Measurements from ENCODE around the gene SNX25. TPM values are rescaled to one million over a fixed set of nuclear protein-coding genes. Genes with fewer than 3 reads are reported as not detected.

SNX25 gene
- total and polyA plus RNA-seq, 2 experiments from 2014 or later = 6.9 to 25.0 TPM

- Histone ChIP-seq H3K4me2 (no peak overlapping the region), H3K9me2 (ENCODE audit: insufficient read depth) (no peaks in the 10 kb centered on the region), H3K36me3 (ENCODE audit: insufficient read depth) (no peaks in the 10 kb centered on the region), H3K4me1 (ENCODE audit: insufficient read depth) (peaks cover 15% of the 10 kb centered on the region; the same call in 1 of the 2 replicates), H3K27me3 (ENCODE audit: insufficient read depth) (no peaks in the 10 kb centered on the region), H3K4me3 (no peak overlapping the region), H2AFZ (no peak overlapping the region), H3K27ac (ENCODE audit: low read depth) (no peak overlapping the region), H4K20me1 (replicated peaks; ENCODE audit: insufficient read depth) (no peaks in the 10 kb centered on the region), H3K79me2 (replicated peaks; ENCODE audit: insufficient read depth) (no peaks in the 10 kb centered on the region), H3F3A (replicated peaks; ENCODE audit: low read depth) (no peaks in the 10 kb centered on the region)
- H3K4me3 Mint-ChIP-seq = no peak overlapping the region
- H3K27ac Mint-ChIP-seq = no peak overlapping the region
- H3K9me3 Mint-ChIP-seq = peaks cover 19% of the 10 kb centered on the region
- TF ChIP-seq EZH2phosphoT487 (IDR thresholded peaks at IDR 0.05; ENCODE audit: unreplicated experiment) (no peak), ZNF114 (CRISPR knock-in tag; IDR thresholded peaks at IDR 0.05) (no peak), CREB1 (CRISPR knock-in tag; IDR thresholded peaks at IDR 0.05; ENCODE audit: low read depth) (no peak), CTCF (conservative IDR thresholded peaks at IDR 0.05; ENCODE audit: low read depth in 2 of 2) (no peak), POLR2AphosphoS5 (IDR thresholded peaks at IDR 0.05; ENCODE audit: low read depth) (no peak), REST (IDR thresholded peaks at IDR 0.05; ENCODE audit: unreplicated experiment) (no peak), ZNF331 (CRISPR knock-in tag; IDR thresholded peaks at IDR 0.05; ENCODE audit: low read depth) (no peak), ETS1 (IDR thresholded peaks at IDR 0.05) (no peak), ZNF462 (CRISPR knock-in tag; IDR thresholded peaks at IDR 0.05) (no peak), NANOG (IDR thresholded peaks at IDR 0.05; ENCODE audit: borderline replicate concordance) (no peak), EZH2 (IDR thresholded peaks at IDR 0.05; ENCODE audit: low read depth, unreplicated experiment) (no peak), JUNB (IDR thresholded peaks at IDR 0.05; ENCODE audit: unreplicated experiment) (no peak), STAT1 (IDR thresholded peaks at IDR 0.05; ENCODE audit: unreplicated experiment) (no peak)
- H3K36me3 Mint-ChIP-seq (ENCODE audit: low read depth) = peaks cover 29% of the 10 kb centered on the region
- H3K27me3 Mint-ChIP-seq (ENCODE audit: insufficient read depth, low read depth, poor library complexity) = no peaks in the 10 kb centered on the region
- H3K4me1 Mint-ChIP-seq = peaks cover 18% of the 10 kb centered on the region
- ATAC-seq = no peak
- no peak for DNase-seq (ENCODE audit: low spot score)
Observed at GRCh38 chr4:185334326-185334725, 124.9 kb downstream of the SNX25 start.

Data from GM23338 (cell line).